AG09319 (cell line): ENCODE data around the gene C2orf80.

Source experiments
- DNase-seq: peaks from one replicate; pipeline ENCODE4 v3.0.0-alpha.2; 2010; ENCODE audit warnings: low read depth; ENCODE audit errors: extremely low read depth
- TF ChIP-seq, protein P1 (sequence below): IDR thresholded peaks from 2 replicates; pipeline ENCODE4 v1.5.1; 2011; ENCODE audit warnings: low read depth, mild to moderate bottlenecking, inconsistent platforms, low read length, moderate library complexity

Gene C2orf80

GRCh38 chr2:208189069-208189809, 591 bp downstream of the C2orf80 start:
- TF ChIP-seq, protein P1, sequence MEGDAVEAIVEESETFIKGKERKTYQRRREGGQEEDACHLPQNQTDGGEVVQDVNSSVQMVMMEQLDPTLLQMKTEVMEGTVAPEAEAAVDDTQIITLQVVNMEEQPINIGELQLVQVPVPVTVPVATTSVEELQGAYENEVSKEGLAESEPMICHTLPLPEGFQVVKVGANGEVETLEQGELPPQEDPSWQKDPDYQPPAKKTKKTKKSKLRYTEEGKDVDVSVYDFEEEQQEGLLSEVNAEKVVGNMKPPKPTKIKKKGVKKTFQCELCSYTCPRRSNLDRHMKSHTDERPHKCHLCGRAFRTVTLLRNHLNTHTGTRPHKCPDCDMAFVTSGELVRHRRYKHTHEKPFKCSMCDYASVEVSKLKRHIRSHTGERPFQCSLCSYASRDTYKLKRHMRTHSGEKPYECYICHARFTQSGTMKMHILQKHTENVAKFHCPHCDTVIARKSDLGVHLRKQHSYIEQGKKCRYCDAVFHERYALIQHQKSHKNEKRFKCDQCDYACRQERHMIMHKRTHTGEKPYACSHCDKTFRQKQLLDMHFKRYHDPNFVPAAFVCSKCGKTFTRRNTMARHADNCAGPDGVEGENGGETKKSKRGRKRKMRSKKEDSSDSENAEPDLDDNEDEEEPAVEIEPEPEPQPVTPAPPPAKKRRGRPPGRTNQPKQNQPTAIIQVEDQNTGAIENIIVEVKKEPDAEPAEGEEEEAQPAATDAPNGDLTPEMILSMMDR, result no peak

GRCh38 chr2:208186893-208187292, 2.9 kb downstream of the C2orf80 start:
- TF ChIP-seq, protein P1, result no peak

More at GRCh38 chr2:208189069-208189809, 591 bp downstream of the C2orf80 start:
- no peak for DNase-seq

DNA sequence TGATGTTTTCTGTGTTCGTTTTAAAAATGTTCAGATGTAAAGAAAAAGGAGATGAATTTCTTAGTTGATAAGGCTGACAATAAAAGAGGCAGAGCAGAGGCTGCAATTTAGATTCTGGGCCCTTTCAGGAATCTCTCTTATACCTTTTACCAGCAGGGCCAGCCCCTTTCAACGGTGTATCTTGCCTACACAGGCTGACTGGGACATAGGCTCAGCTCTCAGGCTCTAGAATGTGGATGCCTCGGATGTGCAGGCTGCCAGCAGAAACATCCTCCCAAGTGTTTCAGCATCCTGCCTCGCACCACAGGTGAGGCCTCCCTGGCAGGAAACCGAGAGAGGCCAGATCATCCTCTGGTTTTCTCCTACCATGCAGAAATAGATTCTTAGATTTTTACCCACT, 3.4 kb downstream of the C2orf80 start:
- TF ChIP-seq, protein P1, result no peak

More at GRCh38 chr2:208186893-208187292, 2.9 kb downstream of the C2orf80 start:
- DNase-seq, result no peak

GRCh38 chr2:208183972-208184705, 5.7 kb downstream of the C2orf80 start:
- TF ChIP-seq, protein P1, result no peak
- no peak for DNase-seq

More for the DNA sequence above, 3.4 kb downstream of the C2orf80 start:
- DNase-seq, result no peak

- TF ChIP-seq, protein P1, result no peak
- DNase-seq, result no peak
These were observed 6.3 kb downstream of the C2orf80 start for GRCh38 chr2:208183526-208183925.

DNA sequence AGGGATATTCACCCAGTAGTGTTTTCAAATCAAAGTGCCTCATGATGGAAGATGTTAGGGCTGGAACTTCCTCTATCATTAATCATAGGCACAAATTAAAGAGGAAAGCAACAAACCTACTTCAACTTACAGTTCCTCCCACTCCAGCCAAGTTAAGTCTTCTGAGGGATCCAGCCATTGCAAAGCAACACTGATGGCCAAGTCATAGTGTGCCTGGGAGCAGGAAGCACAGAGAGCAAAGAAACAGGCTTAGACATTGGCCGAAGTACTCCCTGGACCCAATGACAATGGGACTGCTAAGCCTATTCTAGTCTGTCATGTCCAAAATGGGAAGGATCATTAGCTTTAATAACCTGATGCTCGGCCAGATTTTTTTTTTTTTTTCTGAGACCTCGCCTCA, 7.0 kb downstream of the C2orf80 start:
- DNase-seq, result no peak
- TF ChIP-seq, protein P1, result no peak

DNA sequence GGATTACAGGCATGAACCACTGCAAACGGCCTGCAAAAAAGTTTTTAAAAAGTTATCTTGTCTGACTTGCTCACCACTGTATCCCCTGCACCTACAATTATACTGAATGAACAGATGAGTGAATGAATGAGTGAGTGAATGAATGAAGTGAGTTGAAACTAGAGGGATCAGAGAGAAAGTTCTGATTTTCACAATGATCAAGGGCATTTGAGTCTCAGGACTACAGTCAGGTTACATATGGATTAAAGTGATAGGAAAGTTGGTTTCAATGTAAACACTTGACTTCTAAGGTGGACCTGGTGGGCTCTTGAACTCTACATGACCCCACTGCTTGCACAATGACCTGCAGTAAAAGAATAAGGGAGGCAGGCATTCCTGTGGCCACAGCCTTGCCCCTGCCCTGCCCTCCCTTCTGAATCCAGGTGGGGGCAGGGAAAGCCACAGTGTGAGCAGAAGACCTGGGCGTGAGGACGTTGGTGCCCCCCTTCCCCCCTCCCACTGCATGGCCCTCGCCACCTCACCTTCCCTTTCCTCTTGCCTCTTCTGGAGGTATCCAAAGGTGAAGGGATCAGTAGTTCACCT, 10.7 kb downstream of the C2orf80 start:
- no peak for DNase-seq
- TF ChIP-seq, protein P1, result no peak
